Motor neuron (in vitro differentiated cells): ENCODE measurements around the gene KRT76. TPM values are rescaled to one million over a fixed set of nuclear protein-coding genes. Genes with fewer than 3 reads are reported as not detected.

Source experiments
- ATAC-seq, 8 experiments: fragments of 200-7000 bp; cut with Tn5 transposase; replicated peaks in 6 of 8; 2 replicates each; pipeline ENCODE4 v1.8.0; 2021; ENCODE audit warnings: mild to moderate bottlenecking in 8 of 8, moderate library complexity in 8 of 8
- H3K27ac ChIP-seq, 2 donors: fragments of 250-450 bp; sonication (Bioruptor Pico); 2 replicates each; pipeline ENCODE4 v1.9.0; 2021; ENCODE audit warnings: antibody characterized with exemption in 2 of 2, mild to moderate bottlenecking in 2 of 2, moderate library complexity in 1 of 2
- H3K4me1 ChIP-seq, 2 donors: fragments of 250-450 bp; sonication (Bioruptor Pico); replicated peaks in 1 of 2; 2 replicates each; pipeline ENCODE4 v1.6.1; 2021; ENCODE audit warnings: antibody characterized with exemption in 2 of 2, mild to moderate bottlenecking in 2 of 2, moderate library complexity in 1 of 2
- H3K4me3 ChIP-seq, 5 donors: fragments of 250-450 bp; sonication (Bioruptor Pico); 2 replicates each; pipeline ENCODE4 v1.9.0; 2021; ENCODE audit warnings: antibody characterized with exemption in 5 of 5, mild to moderate bottlenecking in 5 of 5, moderate library complexity in 4 of 5
- WGBS, 10 experiments: fragments of 450-650 bp; shearing (Covaris generic); methylation state at CpG; one replicate each; pipeline ENCODE4 v1.0.0; 2022; 5-methylcytosine and 5-hydroxymethylcytosine counted together
- in situ Hi-C, 9 experiments: fragments of 400-800 bp; cut with MboI; loops; one replicate each; pipeline ENCODE4 v1.15.0; 2021; ENCODE audit warnings: low sequenced_read_pairs in 9 of 9, low pct_unique_long_range_greater_than_20kb in 2 of 9; ENCODE audit not compliant: unreplicated experiment in 9 of 9
- total RNA-seq, 8 experiments: library from RNA; unstranded; fragments of 300-600 nt; gene quantifications; 2 replicates each; pipeline versions ENCODE4 v1.2.3 to v1.2.4, GENCODE V29; 2022

KRT76 gene
- total RNA-seq = under 1 TPM in 5 of 8 experiments, not detected in 3; 0.08 to 0.38 (median 0.14) TPM

GRCh38 chr12:52776913-52777395, at the start of gene KRT76:
TSS of gene KRT76 (minus strand) at chr12:52777345. CDS start at chr12:52777291, 54 bp downstream.
- in situ Hi-C loops = no loop called here
- no peak within 1 kb of the TSS for H3K27ac ChIP-seq
- no peak for ATAC-seq
- no peaks in the 10 kb centered on the region for H3K4me1 ChIP-seq
- no peak within 1 kb of the TSS for H3K4me3 ChIP-seq
- WGBS, 10 experiments = 17 to 80% (median 65%) methylated on average over 1 to 2 of the region's 8 CpGs; no CpG with 5 or more reads in 7 of the 10 experiments

- no peak for ATAC-seq
- Histone ChIP-seq H3K27ac (no peak overlapping the region), H3K4me3 (no peak overlapping the region), H3K4me1 (no peaks in the 10 kb centered on the region)
- in situ Hi-C loops = no loop called here
- 0 to 86% (median 76%) methylated on average over 1 to 4 of the region's 4 CpGs; no CpG with 5 or more reads in 2 of the 10 experiments for WGBS, 10 experiments
Observed at GRCh38 chr12:52825961-52826360, 48.8 kb upstream of the KRT76 start.

GRCh38 chr12:52824741-52825410, 47.7 kb upstream of the KRT76 start:
- in situ Hi-C loops = no loop called here
- no peak overlapping the region for H3K4me3 ChIP-seq
- H3K27ac ChIP-seq = no peak overlapping the region
- no peaks in the 10 kb centered on the region for H3K4me1 ChIP-seq
- no peak for ATAC-seq
- 20 to 89% (median 70%) methylated on average over 1 to 4 of the region's 5 CpGs; no CpG with 5 or more reads in 4 of the 10 experiments for WGBS, 10 experiments

- in situ Hi-C loops = no loop called here
- ATAC-seq = no peak
- Histone ChIP-seq H3K4me3 (no peak overlapping the region), H3K4me1 (no peaks in the 10 kb centered on the region), H3K27ac (no peak overlapping the region)
- WGBS, 10 experiments = 67 to 100% (median 88%) methylated on average over 1 to 5 of the region's 15 CpGs; no CpG with 5 or more reads in 4 of the 10 experiments
Observed at GRCh38 chr12:52823761-52824450, 46.8 kb upstream of the KRT76 start.

GRCh38 chr12:52822771-52823510, 45.8 kb upstream of the KRT76 start:
- WGBS, 10 experiments = 18 to 92% (median 69%) methylated on average over 1 to 9 of the region's 16 CpGs; no CpG with 5 or more reads in 2 of the 10 experiments
- ATAC-seq = no peak

GRCh38 chr12:52821826-52822660, 44.9 kb upstream of the KRT76 start:
- in situ Hi-C loops = no loop called here
- peaks cover 0 to 4% of the 10 kb centered on the region in 2 donors for H3K4me1 ChIP-seq
- peak in 1 of 8 experiments; percentile 22 for ATAC-seq
- WGBS, 10 experiments = 0 to 92% (median 67%) methylated on average over 1 to 6 of the region's 10 CpGs; no CpG with 5 or more reads in 3 of the 10 experiments
- no peak overlapping the region for H3K27ac ChIP-seq
- no peak overlapping the region for H3K4me3 ChIP-seq

More at GRCh38 chr12:52822771-52823510, 45.8 kb upstream of the KRT76 start:
- Histone ChIP-seq H3K4me1 (peaks cover 0 to 4% of the 10 kb centered on the region in 2 donors), H3K27ac (no peak overlapping the region), H3K4me3 (no peak overlapping the region)
- in situ Hi-C loops = no loop called here

GRCh38 chr12:52821071-52821730, 44.1 kb upstream of the KRT76 start:
- in situ Hi-C loops = no loop called here

GRCh38 chr12:52820521-52820920, 43.4 kb upstream of the KRT76 start:
- peaks cover 0 to 4% of the 10 kb centered on the region in 2 donors for H3K4me1 ChIP-seq
- ATAC-seq = no peak
- H3K27ac ChIP-seq = no peak overlapping the region
- WGBS, 10 experiments = 43 to 100% (median 85%) methylated on average over 1 to 4 of the region's 6 CpGs; no CpG with 5 or more reads in 4 of the 10 experiments
- no peak overlapping the region for H3K4me3 ChIP-seq
- in situ Hi-C loops = no loop called here

More at GRCh38 chr12:52821071-52821730, 44.1 kb upstream of the KRT76 start:
- H3K4me3 ChIP-seq = no peak overlapping the region
- ATAC-seq = no peak
- no peak overlapping the region for H3K27ac ChIP-seq
- peaks cover 0 to 4% of the 10 kb centered on the region in 2 donors for H3K4me1 ChIP-seq
- 80 to 100% (median 82%) methylated on average over 1 to 2 of the region's 4 CpGs; no CpG with 5 or more reads in 7 of the 10 experiments for WGBS, 10 experiments

GRCh38 chr12:52819731-52820510, 42.8 kb upstream of the KRT76 start:
- no peak overlapping the region for H3K4me3 ChIP-seq
- H3K4me1 ChIP-seq = peaks cover 0 to 4% of the 10 kb centered on the region in 2 donors
- ATAC-seq = peak in 1 of 8 experiments; percentile 29
- WGBS, 10 experiments = 11 to 100% (median 68%) methylated on average over 1 to 5 of the region's 7 CpGs; no CpG with 5 or more reads in 2 of the 10 experiments
- no peak overlapping the region for H3K27ac ChIP-seq
- in situ Hi-C loops = no loop called here

- WGBS, 10 experiments = 0 to 100% (median 40%) methylated on average over 1 to 6 of the region's 7 CpGs; no CpG with 5 or more reads in 5 of the 10 experiments
- ATAC-seq = no peak
- no peak overlapping the region for H3K27ac ChIP-seq
- no peak overlapping the region for H3K4me3 ChIP-seq
- in situ Hi-C loops = no loop called here
- H3K4me1 ChIP-seq = peaks cover 0 to 4% of the 10 kb centered on the region in 2 donors
Observed at GRCh38 chr12:52818887-52819420, 41.8 kb upstream of the KRT76 start.

GRCh38 chr12:52818388-52818787, 41.2 kb upstream of the KRT76 start:
- ATAC-seq = peak in 7 of 8 experiments; percentile 24 to 87 (median 45)

More at GRCh38 chr12:52818388-52818787, 41.2 kb upstream of the KRT76 start:
- Histone ChIP-seq H3K27ac (no peak overlapping the region), H3K4me3 (no peak overlapping the region), H3K4me1 (peaks cover 0 to 4% of the 10 kb centered on the region in 2 donors)
- in situ Hi-C loops = no loop called here
- 0 to 40% methylated on average over 1 to 3 of the region's 7 CpGs; no CpG with 5 or more reads in 8 of the 10 experiments for WGBS, 10 experiments
